ENCODE data around the gene REXO5. TPM values are rescaled to one million over a fixed set of nuclear protein-coding genes. Genes with fewer than 3 reads are reported as not detected.

REXO5 gene
- total and polyA plus RNA-seq, 2 of the 13 experiments (the other 11 are each of a cell fraction or from before 2014, with no cell fraction given), result 5.9 to 13.1 TPM

- peak; percentile 30; the same call in 1 of the 2 replicates for TF ChIP-seq RARA (CRISPR knock-in tag; IDR thresholded peaks at IDR 0.05)
- no peak for TF ChIP-seq FOXC1 (CRISPR knock-in tag; IDR thresholded peaks at IDR 0.05; ENCODE audit: borderline replicate concordance)
- peak; percentile 81; the same call in 1 of the 2 replicates for TF ChIP-seq TBX3 (IDR thresholded peaks at IDR 0.05; ENCODE audit: borderline replicate concordance)
- TF ChIP-seq ISL2 (CRISPR knock-in tag; IDR thresholded peaks at IDR 0.05), result peak; percentile 82
- peak; percentile 79 for TF ChIP-seq PITX1 (CRISPR knock-in tag; IDR thresholded peaks at IDR 0.05)
- TF ChIP-seq RBM22 (optimal IDR thresholded peaks at IDR 0.05; ENCODE audit: low read length), result peak; percentile 79
- no peak for TF ChIP-seq NPAS2 (CRISPR knock-in tag; IDR thresholded peaks at IDR 0.05; ENCODE audit: borderline replicate concordance)
- TF ChIP-seq CENPX (CRISPR knock-in tag; IDR thresholded peaks at IDR 0.05), result no peak
- 0 out of 4 replicates have a peak, but pooled peaks of 1 of the 2 experiments have one; percentile 27 for TF ChIP-seq NR2F1 (CRISPR knock-in tag; IDR thresholded peaks at IDR 0.05)
- no peak for TF ChIP-seq EHMT2 (IDR thresholded peaks at IDR 0.05; ENCODE audit: borderline replicate concordance, low read depth, low read length)
- no peak for TF ChIP-seq NONO (IDR thresholded peaks at IDR 0.05)
- no peak for TF ChIP-seq NONO (CRISPR knock-in tag; conservative IDR thresholded peaks at IDR 0.05)
- TF ChIP-seq GATAD2A (CRISPR knock-in tag; IDR thresholded peaks at IDR 0.05), result peak; percentile 24; the same call in 1 of the 2 replicates
- peak; percentile 70 for TF ChIP-seq PAXIP1 (CRISPR knock-in tag; conservative IDR thresholded peaks at IDR 0.05)
- TF ChIP-seq ZNF646 (CRISPR knock-in tag; IDR thresholded peaks at IDR 0.05), result peak; percentile 74; the same call in 1 of the 2 replicates
- TF ChIP-seq SALL1 (CRISPR knock-in tag; IDR thresholded peaks at IDR 0.05), result peak; percentile 67
- no peak for TF ChIP-seq CENPBD1 (CRISPR knock-in tag; IDR thresholded peaks at IDR 0.05; ENCODE audit: borderline replicate concordance, low read depth)
- 0 out of 2 replicates have a peak, but pooled peaks have one; percentile 31 for TF ChIP-seq HDAC1 (CRISPR knock-in tag; IDR thresholded peaks at IDR 0.05)
- TF ChIP-seq MAF1 (CRISPR knock-in tag; IDR thresholded peaks at IDR 0.05; ENCODE audit: borderline replicate concordance), result no peak
- TF ChIP-seq MTA3 (CRISPR knock-in tag; IDR thresholded peaks at IDR 0.05), result no peak
- TF ChIP-seq BCL6 (CRISPR knock-in tag; IDR thresholded peaks at IDR 0.05), result peak; percentile 32; the same call in 1 of the 2 replicates
- no peak for TF ChIP-seq SOX5 (CRISPR knock-in tag; IDR thresholded peaks at IDR 0.05; ENCODE audit: borderline replicate concordance)
Observed at GRCh38 chr16:20854963-20855362, 48.6 kb downstream of the REXO5 start (continued).

All from HepG2 (cell line).